Lung microvascular endothelial cell (primary cell): Measurements from ENCODE around the gene LRRC74A. TPM values are rescaled to one million over a fixed set of nuclear protein-coding genes. Genes with fewer than 3 reads are reported as not detected.
A peak's percentile ranks its signal among the peaks of the same experiment; 100 is the strongest.
"Not testable (repeated sequence)": the region's sequence is repeated elsewhere in the genome, so short reads cannot be mapped to it uniquely, and the experiment has no call there.

Experiments
- DNase-seq, 2 donors: peaks; one replicate each; pipeline versions ENCODE4 v3.0.0 to v3.0.0-alpha.2; 2010; ENCODE audit warnings: low read depth in 2 of 2
- total RNA-seq: library from RNA; depleted of rRNA; stranded (reverse); fragments of >200 nt; gene quantifications from 2 replicates; pipeline ENCODE4 v1.2.1, GENCODE V29; 2014

LRRC74A gene
- total RNA-seq, 1 donor from 2014 or later = not detected

- DNase-seq = no peak
Measured at GRCh38 chr14:76884853-76885276, 58.7 kb downstream of the LRRC74A start.

GRCh38 chr14:76887191-76887590 lies 61.0 kb downstream of the LRRC74A start:
- no peak for DNase-seq

- no peak for DNase-seq
Measured at GRCh38 chr14:76891391-76891790, 65.2 kb downstream of the LRRC74A start.

GRCh38 chr14:76894308-76894707 lies 68.1 kb downstream of the LRRC74A start:
- DNase-seq = no peak

GRCh38 chr14:76898006-76898405 lies 71.8 kb downstream of the LRRC74A start:
- not testable (repeated sequence) for DNase-seq

- no peak for DNase-seq
Measured at GRCh38 chr14:76900682-76901081, 74.5 kb downstream of the LRRC74A start.

GRCh38 chr14:76901171-76902055 lies 75.2 kb downstream of the LRRC74A start:
- no peak for DNase-seq

GRCh38 chr14:76902591-76902990 lies 76.4 kb downstream of the LRRC74A start:
- DNase-seq = no peak

GRCh38 chr14:76904100-76904739 lies 78.0 kb downstream of the LRRC74A start:
- DNase-seq = peak in 1 of 2 donors; percentile 60

GRCh38 chr14:76904740-76905569 lies 78.7 kb downstream of the LRRC74A start:
- DNase-seq = peak in 1 of 2 donors; percentile 93

- peak in 1 of 2 donors; percentile 36 for DNase-seq
Measured at GRCh38 chr14:76908834-76909233, 82.6 kb downstream of the LRRC74A start.

- DNase-seq = no peak
Measured at GRCh38 chr14:76909266-76909665, 83.1 kb downstream of the LRRC74A start.

- no peak for DNase-seq
Measured at GRCh38 chr14:76910371-76910890, 84.2 kb downstream of the LRRC74A start.

- DNase-seq = no peak
Measured at GRCh38 chr14:76911473-76911872, 85.3 kb downstream of the LRRC74A start.

- not testable (repeated sequence) for DNase-seq
Measured at GRCh38 chr14:76914533-76915081, 88.4 kb downstream of the LRRC74A start.

GRCh38 chr14:76916040-76916715 lies 90.0 kb downstream of the LRRC74A start:
- DNase-seq = no peak

- DNase-seq = peak; percentile 82 to 85
Measured at GRCh38 chr14:76917158-76917596, 91.0 kb downstream of the LRRC74A start.

GRCh38 chr14:76917745-76918255 lies 91.6 kb downstream of the LRRC74A start:
- no peak for DNase-seq

GRCh38 chr14:76918256-76918781 lies 92.1 kb downstream of the LRRC74A start:
- DNase-seq = peak; percentile 35 to 50

- peak; percentile 88 to 97 for DNase-seq
Measured at GRCh38 chr14:76918782-76919394, 92.7 kb downstream of the LRRC74A start.
